Measurements from ENCODE around the gene AGTRAP.

AGTRAP gene

DNA sequence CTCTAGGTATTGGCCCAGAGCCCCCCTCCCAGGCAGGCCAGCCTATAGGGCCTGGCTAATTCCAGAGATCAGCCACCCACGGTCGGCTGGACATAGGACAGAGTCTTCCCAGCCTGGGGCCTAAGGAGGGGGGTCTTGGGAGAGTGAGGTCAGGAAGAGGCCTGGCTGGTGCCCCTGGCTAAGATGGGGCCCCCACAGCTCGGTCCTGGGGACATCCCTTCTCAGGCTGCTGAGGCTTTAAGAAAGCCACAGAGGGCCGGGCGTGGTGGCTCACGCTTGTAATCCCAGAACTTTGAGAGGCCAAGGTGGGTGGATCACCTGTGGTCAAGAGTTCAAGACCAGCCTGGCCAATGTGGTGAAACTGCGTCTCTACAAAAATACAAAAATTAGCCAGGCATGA lies 28.6 kb downstream of the AGTRAP start:
- no peak for DNase-seq

DNA sequence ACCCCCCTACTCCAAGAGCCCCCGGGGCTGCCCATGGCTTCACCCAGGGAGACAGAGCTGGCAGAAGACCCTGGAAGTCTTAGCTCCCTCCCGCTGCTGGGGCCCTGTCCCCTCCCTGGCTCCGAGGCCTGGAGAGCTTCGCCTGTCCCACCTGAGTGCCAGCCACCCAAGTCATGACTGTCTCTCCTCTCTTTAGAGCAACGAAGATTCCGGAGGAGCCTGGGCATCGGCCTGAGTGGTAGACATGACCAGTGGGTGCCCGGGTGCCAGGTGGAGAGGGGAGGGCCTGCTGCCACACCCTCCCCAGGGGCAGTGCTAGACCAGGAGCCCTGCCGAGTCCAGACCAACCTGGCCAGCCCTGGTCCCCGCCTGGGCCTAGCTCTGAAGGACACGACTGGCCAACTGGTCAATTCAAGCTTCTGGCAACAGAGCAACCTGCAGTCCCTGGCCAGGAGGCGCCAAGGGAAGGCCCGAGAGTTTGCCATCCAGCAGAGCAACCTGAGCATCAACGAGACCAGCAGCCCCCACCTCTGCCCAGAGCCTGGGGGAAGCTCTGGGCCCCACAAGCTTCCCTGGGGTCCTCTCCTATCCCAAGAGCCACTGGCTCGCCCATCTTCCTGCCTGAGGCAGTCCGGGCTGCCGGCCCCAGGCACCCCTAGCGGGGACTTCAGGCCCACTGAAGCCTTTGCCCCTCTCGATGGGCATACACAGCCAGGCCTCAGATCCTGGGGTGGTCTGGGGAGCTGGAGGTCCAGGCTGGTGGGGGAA lies 29.9 kb downstream of the AGTRAP start:
- DNase-seq: no peak

GRCh38 chr1:11766429-11766776 lies 30.5 kb downstream of the AGTRAP start:
- DNase-seq: no peak

DNA sequence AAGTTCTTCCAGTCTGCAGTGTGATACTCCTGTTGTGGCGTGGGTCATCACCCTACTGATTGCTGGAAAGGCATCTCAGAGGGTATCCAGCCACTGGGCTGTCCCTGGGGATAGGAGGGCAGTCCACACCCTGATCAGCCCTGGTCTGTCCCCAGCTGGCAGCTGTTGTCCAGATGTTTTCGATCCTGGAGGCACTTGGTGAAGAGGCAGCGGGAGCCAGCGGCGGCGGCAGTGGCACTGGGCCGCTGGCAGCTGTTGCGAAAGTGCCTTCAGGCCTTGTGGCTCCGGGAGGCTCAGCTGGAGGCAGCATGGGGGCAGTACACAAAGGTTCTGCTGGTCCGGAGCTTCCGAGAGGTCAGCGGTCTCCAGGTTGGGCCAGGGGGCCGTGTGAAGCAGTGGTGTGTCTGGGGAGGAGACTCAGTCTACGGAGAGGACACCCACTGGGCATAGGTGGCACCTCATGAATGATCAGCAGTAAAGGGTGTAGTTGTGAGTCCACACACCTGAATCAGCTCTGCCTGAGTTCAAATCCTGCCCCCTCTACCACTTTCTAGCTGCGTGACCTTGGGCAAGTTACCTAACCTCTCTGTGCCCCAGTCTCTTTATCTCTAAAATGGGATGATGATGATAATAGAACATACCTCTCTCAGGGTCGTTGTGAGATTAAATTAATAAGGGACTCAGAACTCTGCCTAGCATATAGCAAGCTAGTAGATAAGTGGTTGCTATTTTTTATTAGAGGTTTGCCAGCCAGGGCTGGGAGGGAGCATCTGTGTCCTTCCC lies 32.2 kb downstream of the AGTRAP start:
- no peak for DNase-seq

- no peak for DNase-seq
Measured at GRCh38 chr1:11768821-11769220, 32.9 kb downstream of the AGTRAP start.

- no peak for DNase-seq
Measured at GRCh38 chr1:11769274-11769673, 33.3 kb downstream of the AGTRAP start.

DNA sequence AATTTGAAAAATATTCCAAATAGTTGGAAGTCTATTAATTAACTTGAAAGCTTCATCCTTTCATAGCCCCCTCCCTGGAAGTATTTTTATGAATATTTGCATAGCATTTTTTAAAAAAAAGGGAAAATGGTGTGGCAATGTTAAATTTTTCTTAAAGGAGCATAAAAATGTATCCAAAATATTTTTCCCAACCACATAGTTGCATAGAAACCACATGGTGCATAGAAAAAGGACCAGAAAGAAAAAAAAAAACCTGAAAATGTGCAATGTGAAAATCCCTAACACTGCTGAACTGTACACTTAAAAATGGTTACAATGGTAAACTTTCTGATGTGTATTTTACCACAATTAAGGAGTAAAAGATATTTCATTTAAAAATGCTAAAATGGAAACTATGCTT lies 34.1 kb downstream of the AGTRAP start:
- DNase-seq: no peak

DNA sequence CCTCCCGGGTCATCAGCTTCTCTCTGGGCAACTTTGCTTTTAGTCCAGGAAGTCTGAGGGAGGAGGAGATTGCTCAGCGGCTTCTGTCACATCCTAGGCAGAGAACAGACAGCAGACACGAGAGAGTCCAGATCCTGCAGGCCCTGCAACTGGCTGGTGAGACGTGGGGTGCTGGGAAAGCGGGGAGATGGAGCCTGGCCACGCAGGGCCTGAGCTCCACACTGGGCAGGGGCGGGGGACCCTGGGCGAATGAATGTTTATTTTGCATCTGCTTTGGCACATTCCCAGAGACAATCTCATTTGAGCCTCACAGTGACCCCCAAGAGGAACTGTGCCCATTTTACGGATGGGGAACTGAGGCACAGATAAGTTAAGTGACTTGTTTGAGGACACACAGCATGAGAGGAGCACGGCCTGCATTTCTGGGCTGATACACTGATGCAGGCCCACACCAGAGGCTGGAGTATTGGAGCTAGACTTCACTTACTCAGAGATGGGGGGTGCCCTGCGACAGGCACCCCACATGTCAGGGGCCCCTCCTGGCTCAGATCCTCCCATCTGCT lies 35.6 kb downstream of the AGTRAP start:
- DNase-seq: no peak

DNA sequence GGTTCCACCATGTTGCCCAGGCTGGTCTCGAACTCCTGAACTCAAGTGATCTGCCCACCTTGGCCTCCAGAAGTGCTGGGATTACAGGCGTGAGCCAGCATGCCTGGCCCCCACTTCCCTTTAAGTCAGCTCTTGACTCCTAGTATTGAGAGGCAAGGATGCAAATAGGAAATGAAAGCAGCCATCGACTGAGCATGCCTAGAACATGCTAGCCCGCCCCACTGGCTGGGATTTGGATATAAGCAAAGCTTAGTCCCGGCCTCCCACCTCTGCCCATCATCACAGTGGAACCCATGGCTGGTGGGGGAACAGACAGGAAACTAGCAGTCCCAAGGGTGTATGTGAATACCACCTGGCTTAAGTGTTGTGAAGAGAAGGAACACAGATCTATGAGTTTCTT lies 36.5 kb downstream of the AGTRAP start:
- DNase-seq: no peak

- no peak for DNase-seq
Measured at GRCh38 chr1:11774753-11775152, 38.8 kb downstream of the AGTRAP start.

DNA sequence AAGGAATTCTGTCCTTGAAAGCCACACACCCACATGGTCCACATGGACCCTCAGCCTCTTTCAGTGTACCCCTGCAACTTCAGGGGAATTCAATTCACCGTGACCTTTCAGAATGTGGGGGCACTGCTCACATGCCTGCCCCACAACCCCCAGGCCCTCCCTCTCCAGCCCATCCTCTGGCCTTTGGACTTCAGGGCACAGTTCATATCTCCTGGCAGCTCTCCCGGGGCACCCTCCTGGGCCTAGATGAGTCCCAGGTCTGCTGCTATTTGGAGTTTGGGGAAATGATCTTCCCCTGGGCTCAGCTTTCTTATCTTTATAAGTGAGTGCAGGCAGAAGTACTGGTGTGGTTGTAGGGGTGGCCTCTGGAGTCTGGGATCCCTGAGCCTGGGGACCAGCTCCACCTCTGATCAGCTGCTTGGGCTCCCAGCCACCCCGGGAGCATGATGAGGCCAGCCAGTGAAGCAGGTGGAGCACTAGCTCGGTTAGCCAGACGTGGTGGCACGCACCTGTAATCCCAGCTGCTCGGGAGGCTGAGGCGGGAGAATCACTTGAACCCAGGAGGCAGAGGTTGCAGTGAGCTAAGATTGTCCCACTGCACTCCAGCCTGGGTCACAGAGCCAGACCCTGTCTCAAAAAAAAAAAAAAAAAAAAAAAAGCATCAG lies 41.9 kb downstream of the AGTRAP start:
- no peak for DNase-seq

DNA sequence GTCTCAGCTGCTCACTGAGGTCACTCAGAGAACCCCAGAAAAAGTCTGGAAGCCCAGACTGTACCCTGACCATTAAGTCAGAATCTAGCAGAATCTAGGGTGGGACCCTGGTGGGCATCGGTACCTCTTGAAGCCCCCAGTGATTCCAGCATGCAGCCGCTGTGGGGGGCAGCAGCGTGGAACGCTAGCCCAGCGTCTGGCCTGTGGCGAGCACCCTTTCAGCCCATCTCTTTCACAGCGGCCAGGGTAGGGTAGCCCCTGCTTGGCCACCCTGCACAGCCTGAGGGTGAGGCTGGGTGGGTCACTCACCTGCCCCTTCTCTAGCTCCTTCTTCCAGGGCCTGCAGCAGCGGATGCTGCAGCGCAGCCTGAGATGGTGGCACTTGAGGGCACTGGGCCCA lies 42.4 kb downstream of the AGTRAP start:
- no peak for DNase-seq

DNA sequence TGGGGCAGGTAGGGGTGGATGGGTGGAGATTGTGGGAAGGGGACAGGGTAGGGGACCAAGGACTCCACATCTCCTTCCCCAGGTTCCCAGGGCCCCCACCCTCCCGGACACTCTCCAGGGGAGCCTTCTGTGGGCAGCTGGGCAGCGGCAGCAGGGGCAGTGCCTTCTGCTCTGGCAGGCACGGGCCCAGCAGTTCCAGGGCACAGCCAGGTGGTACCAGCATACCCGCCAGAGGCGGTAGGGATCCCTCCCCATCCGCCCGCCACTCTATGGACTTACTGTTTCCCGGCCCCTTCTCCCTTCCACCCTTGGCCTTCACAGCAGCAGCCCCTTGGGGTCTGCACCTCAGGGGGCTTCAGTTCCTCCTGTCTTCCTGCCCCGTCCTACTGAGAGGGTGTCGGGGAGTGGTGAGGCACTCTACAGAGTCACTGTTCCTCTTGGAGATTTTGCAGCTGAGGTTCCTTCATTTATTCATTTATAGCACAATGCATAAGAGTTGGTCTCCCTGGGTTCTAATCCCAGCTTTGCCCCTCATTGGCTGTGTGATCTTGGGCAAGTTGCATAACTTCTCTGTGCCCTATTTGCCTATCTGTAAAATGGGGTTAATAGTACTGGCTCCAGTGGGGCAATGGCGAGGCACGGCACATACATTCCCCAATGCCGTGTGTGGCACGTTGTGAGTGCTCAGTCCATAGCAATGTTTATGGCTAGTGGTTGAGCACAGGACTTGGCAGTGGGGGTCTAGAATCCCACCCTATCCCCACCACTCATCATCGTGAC lies 43.1 kb downstream of the AGTRAP start:
- DNase-seq: no peak

GRCh38 chr1:11779715-11780379 lies 43.9 kb downstream of the AGTRAP start:
- DNase-seq: no peak

DNA sequence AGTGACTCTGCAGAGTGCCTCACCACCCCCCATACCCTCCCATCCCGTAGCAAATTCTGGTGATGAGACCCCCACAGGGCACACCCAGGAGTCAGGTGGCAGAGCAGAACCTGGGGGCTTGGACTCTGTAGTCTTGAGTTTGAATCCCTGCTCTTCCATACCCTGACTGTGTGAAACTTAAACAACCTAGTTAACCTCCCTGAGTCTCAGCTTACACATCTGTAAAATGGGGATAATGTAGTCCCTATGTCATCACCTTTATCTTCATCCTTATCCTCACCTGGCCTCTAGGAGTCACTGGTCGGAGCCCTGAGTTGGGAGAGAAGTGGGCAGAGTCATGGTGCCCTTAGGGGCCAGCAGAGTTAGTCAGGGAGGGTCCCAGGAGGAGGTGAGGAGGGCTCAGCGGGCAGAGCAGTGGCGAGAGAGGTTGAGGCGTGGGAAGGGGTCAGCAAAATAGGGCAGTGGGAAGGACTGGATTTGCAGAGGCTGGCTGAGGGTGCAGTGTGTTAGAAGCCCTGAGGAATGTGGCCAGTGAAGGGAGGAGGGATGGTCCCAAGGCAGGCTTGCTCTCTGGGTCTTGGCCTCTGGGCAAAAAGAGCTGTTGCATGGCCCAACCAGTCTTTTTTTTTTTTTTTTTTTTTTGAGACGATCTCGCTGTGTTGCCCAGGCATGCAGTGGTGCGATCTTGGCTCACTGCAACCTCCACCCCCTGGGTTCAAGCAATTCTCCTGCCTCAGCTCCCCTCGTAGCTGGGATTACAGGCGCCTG lies 44.6 kb downstream of the AGTRAP start:
- no peak for DNase-seq

GRCh38 chr1:11781297-11781696 lies 45.4 kb downstream of the AGTRAP start:
- DNase-seq: no peak

DNA sequence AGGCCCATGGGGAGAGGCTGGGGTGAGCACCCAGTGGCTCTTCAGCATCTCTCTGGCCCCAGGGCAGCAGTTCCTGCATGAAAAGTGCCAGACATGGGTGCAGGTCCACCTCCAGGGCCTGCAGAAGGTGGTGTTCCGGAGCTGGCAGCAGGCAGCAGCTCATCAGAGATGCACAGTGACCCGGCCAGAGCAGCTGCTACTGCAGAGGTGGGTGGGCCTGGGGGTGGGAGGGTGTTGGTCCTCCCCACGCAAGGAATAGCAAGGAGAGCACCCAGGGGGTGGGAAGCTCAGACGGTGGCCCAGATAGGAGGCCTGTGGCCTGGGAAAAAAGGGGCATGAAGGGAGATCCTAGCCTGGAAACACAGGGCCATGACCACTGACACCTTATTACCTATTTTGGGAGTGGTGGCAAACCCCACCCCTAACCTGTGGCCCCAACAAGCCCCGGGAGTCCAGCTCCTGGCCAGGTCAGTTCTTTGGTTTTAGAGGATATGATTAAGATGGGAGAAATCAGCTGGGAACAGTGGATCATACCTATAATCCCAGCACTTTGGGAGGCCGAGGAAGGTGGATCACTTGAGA lies 46.3 kb downstream of the AGTRAP start:
- no peak for DNase-seq

- DNase-seq: no peak
Measured at GRCh38 chr1:11783556-11783955, 47.6 kb downstream of the AGTRAP start.

DNA sequence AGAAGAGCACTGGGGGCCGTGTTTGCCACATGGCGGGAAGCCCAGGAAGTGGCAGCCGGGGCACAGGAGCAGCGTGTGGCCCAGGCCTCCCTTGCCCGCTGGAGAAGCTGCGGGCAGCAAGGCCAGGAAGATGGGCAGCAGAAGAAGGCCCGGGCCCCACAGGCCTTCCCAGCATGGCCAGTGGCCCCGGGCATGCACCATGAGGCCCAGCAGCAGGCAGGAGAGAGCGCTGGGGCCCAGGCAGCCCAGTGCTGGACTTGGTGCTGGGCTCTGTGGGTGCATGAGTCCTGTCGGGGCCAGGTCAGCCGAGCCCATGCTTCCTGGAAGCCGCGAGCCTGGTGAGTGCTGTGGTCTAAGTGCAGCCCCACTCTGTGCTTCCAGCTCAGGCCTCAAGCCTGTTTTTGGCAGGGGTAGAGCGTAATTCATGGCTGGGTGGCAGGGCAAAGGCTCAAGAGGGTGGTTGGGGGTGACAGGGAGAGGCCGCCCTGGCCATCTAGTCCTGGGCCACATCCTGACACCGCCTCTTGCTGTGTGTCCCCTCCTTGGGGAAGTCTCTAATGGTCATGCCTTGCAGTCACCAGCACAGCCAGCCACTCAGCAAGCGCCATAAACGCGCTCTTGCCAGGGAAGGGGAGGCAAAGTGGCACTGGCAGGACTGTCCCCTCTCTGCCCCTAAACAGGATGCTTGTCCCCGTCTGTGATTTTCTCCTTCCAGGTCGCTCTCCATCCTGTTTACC lies 48.5 kb downstream of the AGTRAP start:
- no peak for DNase-seq

All from CD4-positive, alpha-beta T cell treated with Interferon alpha-2 for 1 hour (primary cell).